ENCODE results near the gene PSMB7.

PSMB7 gene

DNA sequence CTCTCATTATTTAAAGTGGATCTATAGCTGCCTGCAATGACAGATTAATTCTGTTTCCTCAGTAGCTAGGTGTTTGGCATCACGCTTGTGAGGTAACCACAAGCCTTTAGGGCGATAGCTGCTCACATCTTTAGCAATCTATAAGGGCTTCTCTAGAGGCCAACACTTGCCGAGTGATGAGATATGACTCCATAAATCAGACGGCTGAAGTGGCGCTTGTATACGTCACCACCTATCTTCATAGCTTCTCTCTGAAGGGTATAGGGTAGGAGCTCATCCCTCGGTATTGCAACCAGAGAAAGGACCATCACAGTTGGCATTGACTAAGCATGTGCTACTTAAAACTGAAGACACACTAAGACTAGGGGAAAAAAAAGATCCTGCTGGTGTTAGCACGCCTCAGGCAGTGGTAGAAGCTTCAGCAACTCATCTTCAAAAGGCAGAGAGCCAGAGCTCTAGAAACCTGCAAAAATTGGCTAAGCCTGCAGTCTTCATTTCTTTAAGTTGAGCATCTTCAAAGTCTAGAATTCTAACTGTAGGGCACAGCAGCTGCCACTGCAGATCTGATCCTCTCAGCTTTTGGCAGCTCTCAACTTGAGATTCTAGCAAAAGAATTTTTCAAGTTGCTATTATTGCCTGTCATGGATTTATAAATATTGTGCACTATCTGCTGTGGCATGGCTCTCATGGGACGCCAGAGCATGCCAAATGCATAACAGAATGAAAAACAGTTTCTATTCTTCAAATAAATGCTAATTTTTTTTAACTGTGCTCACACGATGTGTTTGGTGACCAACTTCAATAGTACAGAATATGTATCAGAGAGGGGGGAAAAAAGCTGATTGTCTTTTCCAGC, 37.5 kb downstream of the PSMB7 start:
- TF ChIP-seq, protein P1, sequence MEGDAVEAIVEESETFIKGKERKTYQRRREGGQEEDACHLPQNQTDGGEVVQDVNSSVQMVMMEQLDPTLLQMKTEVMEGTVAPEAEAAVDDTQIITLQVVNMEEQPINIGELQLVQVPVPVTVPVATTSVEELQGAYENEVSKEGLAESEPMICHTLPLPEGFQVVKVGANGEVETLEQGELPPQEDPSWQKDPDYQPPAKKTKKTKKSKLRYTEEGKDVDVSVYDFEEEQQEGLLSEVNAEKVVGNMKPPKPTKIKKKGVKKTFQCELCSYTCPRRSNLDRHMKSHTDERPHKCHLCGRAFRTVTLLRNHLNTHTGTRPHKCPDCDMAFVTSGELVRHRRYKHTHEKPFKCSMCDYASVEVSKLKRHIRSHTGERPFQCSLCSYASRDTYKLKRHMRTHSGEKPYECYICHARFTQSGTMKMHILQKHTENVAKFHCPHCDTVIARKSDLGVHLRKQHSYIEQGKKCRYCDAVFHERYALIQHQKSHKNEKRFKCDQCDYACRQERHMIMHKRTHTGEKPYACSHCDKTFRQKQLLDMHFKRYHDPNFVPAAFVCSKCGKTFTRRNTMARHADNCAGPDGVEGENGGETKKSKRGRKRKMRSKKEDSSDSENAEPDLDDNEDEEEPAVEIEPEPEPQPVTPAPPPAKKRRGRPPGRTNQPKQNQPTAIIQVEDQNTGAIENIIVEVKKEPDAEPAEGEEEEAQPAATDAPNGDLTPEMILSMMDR (IDR thresholded peaks at IDR 0.05; ENCODE audit: borderline replicate concordance, control extremely low read depth, extremely low read depth, insufficient read depth, missing control alignments), result no peak
- DNase-seq (ENCODE audit: low spot score), result no peak
- in situ Hi-C loops (cut with MboI; ENCODE audit: low sequenced_read_pairs, unreplicated experiment), result no loop called here

GRCh38 chr9:124376329-124376728, 38.9 kb downstream of the PSMB7 start:
- in situ Hi-C loops (cut with MboI; ENCODE audit: low sequenced_read_pairs, unreplicated experiment), result no loop called here
- DNase-seq (ENCODE audit: low spot score), result no peak
- TF ChIP-seq, protein P1 (IDR thresholded peaks at IDR 0.05; ENCODE audit: borderline replicate concordance, control extremely low read depth, extremely low read depth, insufficient read depth, missing control alignments), result no peak

GRCh38 chr9:124375726-124376125, 39.5 kb downstream of the PSMB7 start:
- TF ChIP-seq, protein P1 (IDR thresholded peaks at IDR 0.05; ENCODE audit: borderline replicate concordance, control extremely low read depth, extremely low read depth, insufficient read depth, missing control alignments), result no peak
- in situ Hi-C loops (cut with MboI; ENCODE audit: low sequenced_read_pairs, unreplicated experiment), result no loop called here
- DNase-seq (ENCODE audit: low spot score), result no peak

DNA sequence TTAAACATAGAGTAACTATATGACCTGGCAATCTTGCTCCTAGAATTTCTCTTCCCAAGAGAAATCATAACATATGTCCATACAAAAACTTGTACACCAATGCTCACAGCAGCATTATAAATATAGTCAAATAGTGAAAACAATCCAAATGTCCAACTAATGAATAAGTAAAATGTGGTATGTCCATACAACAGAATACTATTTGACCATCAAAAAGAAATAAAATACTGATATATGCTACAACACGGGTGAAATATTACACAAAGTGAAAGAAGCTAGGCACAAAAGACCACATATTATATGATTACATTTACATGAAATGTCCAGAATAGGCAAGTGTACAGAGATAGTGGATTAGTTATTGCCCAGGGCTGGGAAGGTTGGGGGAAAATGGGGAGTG, 41.4 kb downstream of the PSMB7 start:
- no peak for DNase-seq (ENCODE audit: low spot score)
- TF ChIP-seq, protein P1 (IDR thresholded peaks at IDR 0.05; ENCODE audit: borderline replicate concordance, control extremely low read depth, extremely low read depth, insufficient read depth, missing control alignments), result no peak
- in situ Hi-C loops (cut with MboI; ENCODE audit: low sequenced_read_pairs, unreplicated experiment), result no loop called here

- TF ChIP-seq, protein P1 (IDR thresholded peaks at IDR 0.05; ENCODE audit: borderline replicate concordance, control extremely low read depth, extremely low read depth, insufficient read depth, missing control alignments), result no peak
- no peak for DNase-seq (ENCODE audit: low spot score)
- in situ Hi-C loops (cut with MboI; ENCODE audit: low sequenced_read_pairs, unreplicated experiment), result no loop called here
Observed at GRCh38 chr9:124373386-124373785, 41.9 kb downstream of the PSMB7 start.

- TF ChIP-seq, protein P1 (IDR thresholded peaks at IDR 0.05; ENCODE audit: borderline replicate concordance, control extremely low read depth, extremely low read depth, insufficient read depth, missing control alignments), result no peak
- in situ Hi-C loops (cut with MboI; ENCODE audit: low sequenced_read_pairs, unreplicated experiment), result no loop called here
- no peak for DNase-seq (ENCODE audit: low spot score)
Observed at GRCh38 chr9:124372038-124372437, 43.2 kb downstream of the PSMB7 start.

All from GM13976 (cell line).